Measurements from ENCODE around the gene ASB1.

DNA sequence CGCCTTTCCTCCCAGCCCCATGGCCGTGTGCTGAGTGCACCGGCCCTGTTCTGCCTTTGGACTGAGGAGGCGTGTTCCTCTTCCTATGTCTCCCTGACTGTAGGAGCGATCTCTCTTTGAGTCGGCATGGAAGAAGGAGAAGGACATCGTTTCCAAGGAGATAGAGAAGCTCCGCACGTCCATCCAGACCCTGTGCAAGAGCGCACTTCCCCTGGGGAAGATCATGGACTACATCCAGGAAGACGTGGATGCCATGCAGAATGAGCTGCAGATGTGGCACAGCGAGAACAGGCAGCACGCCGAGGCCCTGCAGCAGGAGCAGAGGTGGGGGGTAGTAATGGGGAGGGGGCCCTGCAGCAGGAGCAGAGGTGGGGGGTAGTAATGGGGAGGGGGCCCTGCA is 29.4 kb upstream of the ASB1 start:
- TF ChIP-seq POLR2A (IDR thresholded peaks at IDR 0.05), result no peak
- TF ChIP-seq, protein P1, sequence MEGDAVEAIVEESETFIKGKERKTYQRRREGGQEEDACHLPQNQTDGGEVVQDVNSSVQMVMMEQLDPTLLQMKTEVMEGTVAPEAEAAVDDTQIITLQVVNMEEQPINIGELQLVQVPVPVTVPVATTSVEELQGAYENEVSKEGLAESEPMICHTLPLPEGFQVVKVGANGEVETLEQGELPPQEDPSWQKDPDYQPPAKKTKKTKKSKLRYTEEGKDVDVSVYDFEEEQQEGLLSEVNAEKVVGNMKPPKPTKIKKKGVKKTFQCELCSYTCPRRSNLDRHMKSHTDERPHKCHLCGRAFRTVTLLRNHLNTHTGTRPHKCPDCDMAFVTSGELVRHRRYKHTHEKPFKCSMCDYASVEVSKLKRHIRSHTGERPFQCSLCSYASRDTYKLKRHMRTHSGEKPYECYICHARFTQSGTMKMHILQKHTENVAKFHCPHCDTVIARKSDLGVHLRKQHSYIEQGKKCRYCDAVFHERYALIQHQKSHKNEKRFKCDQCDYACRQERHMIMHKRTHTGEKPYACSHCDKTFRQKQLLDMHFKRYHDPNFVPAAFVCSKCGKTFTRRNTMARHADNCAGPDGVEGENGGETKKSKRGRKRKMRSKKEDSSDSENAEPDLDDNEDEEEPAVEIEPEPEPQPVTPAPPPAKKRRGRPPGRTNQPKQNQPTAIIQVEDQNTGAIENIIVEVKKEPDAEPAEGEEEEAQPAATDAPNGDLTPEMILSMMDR (IDR thresholded peaks at IDR 0.05), result no peak
- TF ChIP-seq POLR2AphosphoS5 (IDR thresholded peaks at IDR 0.05), result no peak
